Measurements from ENCODE around the gene WHRN. TPM values are rescaled to one million over a fixed set of nuclear protein-coding genes. Genes with fewer than 3 reads are reported as not detected.

Gene WHRN
- total RNA-seq, 4 donors from 2014 or later: 5.4 to 23.6 (median 8.5) TPM

DNA sequence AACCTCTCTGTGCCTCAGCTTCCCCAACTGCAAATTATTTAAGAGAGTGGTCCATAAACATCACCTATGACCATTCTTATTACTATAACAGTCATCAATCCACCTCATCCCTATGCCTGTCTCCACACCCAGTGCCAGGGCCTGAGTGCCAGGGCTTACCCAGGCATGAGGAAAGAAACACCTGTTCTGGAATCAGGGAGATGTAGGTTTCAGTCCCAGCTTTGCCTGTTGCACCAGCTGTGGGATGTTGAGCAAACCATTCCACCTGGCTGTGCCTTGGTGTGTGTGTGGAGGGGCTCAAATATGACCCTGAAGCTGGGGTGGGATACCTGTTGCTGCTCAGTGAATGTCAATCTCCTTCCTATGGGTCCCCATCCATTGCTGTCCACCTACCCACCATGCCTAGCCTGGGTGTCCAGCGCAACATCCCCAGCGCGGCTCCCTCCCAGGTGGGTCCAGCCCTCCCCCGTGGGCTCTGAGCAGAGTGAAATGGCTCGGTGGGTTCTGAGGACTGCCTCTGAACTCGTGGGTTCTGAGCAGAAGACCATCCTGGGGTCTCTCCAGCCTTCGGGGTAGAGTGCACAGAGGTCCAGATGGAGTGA, 133.8 kb downstream of the WHRN start:
- TF ChIP-seq POLR2A (IDR thresholded peaks at IDR 0.05) (no peak), POLR2AphosphoS5 (IDR thresholded peaks at IDR 0.05) (no peak), EP300 (IDR thresholded peaks at IDR 0.05; ENCODE audit: low read depth) (no peak)

DNA sequence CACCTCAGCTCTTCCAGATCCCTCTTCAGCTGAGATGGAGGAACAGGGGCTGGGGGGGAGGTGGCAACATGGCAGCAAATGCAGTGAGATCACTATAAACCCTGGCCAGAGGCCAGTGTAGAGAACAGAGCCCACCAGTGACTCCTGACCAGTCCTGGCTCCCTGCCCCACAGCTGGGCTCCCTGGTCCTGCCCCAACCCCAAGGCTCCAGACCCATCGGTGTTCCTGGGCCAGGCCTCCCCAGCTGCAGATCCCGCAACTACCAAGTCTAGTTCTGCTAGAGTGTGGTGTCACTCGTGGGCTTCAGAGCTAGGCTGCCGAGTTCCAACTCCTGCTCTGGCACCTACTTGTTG, 134.3 kb downstream of the WHRN start:
- 85% methylated on average over 4 of the region's 4 CpGs; no CpG with 5 or more reads in 1 of the 2 donors for WGBS, 2 donors (ENCODE audit: low coverage in 1 of 2)
- no peak for DNase-seq
- in situ Hi-C loops (cut with MboI; ENCODE audit: low pct_ligation_motif_present in 1 of 4, low pct_unique_long_range_greater_than_20kb in 1 of 4, low sequenced_read_pairs in 3 of 4): no loop called here

More for the DNA sequence above, 133.8 kb downstream of the WHRN start:
- no peaks in the 10 kb centered on the region for H3K27me3 ChIP-seq
- WGBS, 2 donors (ENCODE audit: low coverage in 1 of 2): 89% methylated on average over 7 of the region's 7 CpGs; no CpG with 5 or more reads in 1 of the 2 donors
- H3K4me1 ChIP-seq: peaks cover 5 to 53% (median 13%) of the 10 kb centered on the region in 4 donors
- H3K36me3 ChIP-seq: peaks cover 0 to 2% (median 0%) of the 10 kb centered on the region in 4 donors
- intact Hi-C loops (cut with DNase I; ENCODE audit: low total_unique reads) (no loop called here), in situ Hi-C loops (cut with MboI; ENCODE audit: low pct_ligation_motif_present in 1 of 4, low pct_unique_long_range_greater_than_20kb in 1 of 4, low sequenced_read_pairs in 3 of 4) (no loop called here)
- DNase-seq: no peak
- H3K9me3 ChIP-seq: no peaks in the 10 kb centered on the region
- peak overlapping the region; percentile 60 to 80 (median 76) for H3K27ac ChIP-seq
- no peak overlapping the region for H3K4me3 ChIP-seq

DNA sequence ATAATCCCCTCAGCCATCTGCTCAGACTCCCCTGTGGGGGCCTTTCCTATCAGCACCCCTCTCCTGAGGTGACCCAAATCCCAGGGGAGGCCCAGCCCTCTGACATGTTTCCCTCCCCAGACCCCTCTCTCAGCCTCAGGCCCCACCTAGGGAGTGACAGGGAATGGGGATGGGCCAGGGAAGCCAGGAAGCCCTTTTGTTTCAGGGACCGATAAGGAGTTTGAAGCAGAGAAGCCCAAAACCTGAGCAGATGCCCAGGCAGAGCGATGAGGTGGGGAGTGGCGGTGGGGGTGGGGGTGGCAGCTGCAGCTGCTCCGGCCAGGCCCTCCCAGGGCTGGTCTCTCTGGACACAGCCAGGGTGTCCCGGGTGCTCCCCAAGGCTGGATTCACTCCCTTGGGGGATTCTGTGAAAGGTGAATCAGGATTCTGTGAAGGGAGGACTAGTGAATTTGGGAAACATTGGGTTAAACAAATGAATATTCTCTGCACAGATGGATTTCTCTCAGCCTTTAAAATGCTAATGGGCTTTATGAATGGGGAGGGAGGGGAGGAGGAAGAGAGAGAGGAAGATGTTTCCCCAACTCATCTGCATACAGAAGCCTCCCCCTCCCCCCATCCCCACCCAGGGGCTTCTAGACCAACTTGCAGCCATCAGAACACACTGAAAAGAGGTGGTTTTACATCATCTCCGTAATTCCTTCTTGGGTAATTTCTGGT, 134.9 kb downstream of the WHRN start:
- H3K27ac ChIP-seq: peak overlapping the region; percentile 60 to 80 (median 76)

More for the DNA sequence above, 134.3 kb downstream of the WHRN start:
- intact Hi-C loops (cut with DNase I; ENCODE audit: low total_unique reads): no loop called here
- Histone ChIP-seq H3K4me3 (no peak overlapping the region), H3K27me3 (no peaks in the 10 kb centered on the region), H3K4me1 (peaks cover 5 to 58% (median 18%) of the 10 kb centered on the region in 4 donors), H3K27ac (peak overlapping the region; percentile 60 to 80 (median 76)), H3K36me3 (no peaks in the 10 kb centered on the region), H3K9me3 (no peaks in the 10 kb centered on the region)
- TF ChIP-seq POLR2A (IDR thresholded peaks at IDR 0.05): no peak
- TF ChIP-seq, protein P1, sequence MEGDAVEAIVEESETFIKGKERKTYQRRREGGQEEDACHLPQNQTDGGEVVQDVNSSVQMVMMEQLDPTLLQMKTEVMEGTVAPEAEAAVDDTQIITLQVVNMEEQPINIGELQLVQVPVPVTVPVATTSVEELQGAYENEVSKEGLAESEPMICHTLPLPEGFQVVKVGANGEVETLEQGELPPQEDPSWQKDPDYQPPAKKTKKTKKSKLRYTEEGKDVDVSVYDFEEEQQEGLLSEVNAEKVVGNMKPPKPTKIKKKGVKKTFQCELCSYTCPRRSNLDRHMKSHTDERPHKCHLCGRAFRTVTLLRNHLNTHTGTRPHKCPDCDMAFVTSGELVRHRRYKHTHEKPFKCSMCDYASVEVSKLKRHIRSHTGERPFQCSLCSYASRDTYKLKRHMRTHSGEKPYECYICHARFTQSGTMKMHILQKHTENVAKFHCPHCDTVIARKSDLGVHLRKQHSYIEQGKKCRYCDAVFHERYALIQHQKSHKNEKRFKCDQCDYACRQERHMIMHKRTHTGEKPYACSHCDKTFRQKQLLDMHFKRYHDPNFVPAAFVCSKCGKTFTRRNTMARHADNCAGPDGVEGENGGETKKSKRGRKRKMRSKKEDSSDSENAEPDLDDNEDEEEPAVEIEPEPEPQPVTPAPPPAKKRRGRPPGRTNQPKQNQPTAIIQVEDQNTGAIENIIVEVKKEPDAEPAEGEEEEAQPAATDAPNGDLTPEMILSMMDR (IDR thresholded peaks at IDR 0.05): no peak
- TF ChIP-seq POLR2AphosphoS5 (IDR thresholded peaks at IDR 0.05): no peak
- no peak for TF ChIP-seq EP300 (IDR thresholded peaks at IDR 0.05; ENCODE audit: low read depth)

DNA sequence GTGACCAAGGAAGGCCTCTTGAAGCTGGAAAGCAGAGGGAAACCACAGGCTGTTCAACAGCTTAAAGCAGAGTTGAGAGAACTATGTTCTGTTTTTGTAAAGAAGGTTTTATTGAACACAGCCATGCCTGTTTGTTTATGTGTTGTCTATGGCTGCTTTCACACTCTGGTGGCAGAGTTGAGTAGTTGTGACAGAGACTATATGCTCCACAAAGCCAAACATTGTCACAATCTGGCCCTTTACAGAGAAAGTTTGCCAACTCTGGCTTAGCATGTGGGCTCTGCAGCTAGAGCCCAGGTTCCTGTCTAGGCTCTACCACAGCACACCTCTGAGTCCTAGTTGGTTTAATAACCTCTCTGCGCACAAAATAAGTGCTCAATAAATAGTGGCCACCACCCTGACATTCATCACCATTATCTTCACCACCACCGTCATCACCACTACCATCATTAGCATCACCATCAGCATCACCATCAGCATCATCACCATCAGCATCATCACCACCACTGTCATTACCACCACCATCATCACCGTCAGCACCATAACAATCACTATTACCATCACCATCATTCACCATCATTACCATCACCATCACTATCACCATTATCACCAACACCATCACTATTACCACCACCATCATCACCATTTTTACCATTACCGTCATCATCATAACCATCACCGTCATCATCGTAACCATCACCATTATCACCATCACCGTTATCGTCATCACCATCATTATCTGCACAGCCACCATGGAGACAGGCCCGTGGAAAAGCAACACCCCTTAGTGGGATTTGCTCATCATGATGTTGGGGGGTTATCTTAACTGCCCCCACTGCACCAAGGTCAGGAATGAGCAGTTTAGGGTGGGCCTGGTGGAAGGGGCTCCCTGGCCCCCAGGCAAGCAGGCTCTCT, 135.8 kb downstream of the WHRN start:
- TF ChIP-seq, protein P1 (IDR thresholded peaks at IDR 0.05): no peak
- TF ChIP-seq EP300 (IDR thresholded peaks at IDR 0.05; ENCODE audit: low read depth): no peak
- Histone ChIP-seq H3K9me3 (no peaks in the 10 kb centered on the region), H3K4me3 (no peak overlapping the region), H3K4me1 (peaks cover 8 to 68% (median 19%) of the 10 kb centered on the region in 4 donors), H3K27ac (peak overlapping the region in 1 of 4 donors; percentile 80), H3K36me3 (peaks cover 0 to 7% (median 0%) of the 10 kb centered on the region in 4 donors), H3K27me3 (no peaks in the 10 kb centered on the region)
- intact Hi-C loops (cut with DNase I; ENCODE audit: low total_unique reads) (no loop called here), in situ Hi-C loops (cut with MboI; ENCODE audit: low pct_ligation_motif_present in 1 of 4, low pct_unique_long_range_greater_than_20kb in 1 of 4, low sequenced_read_pairs in 3 of 4) (no loop called here)
- 82 to 95% methylated on average over 9 of the region's 9 CpGs for WGBS, 2 donors (ENCODE audit: low coverage in 1 of 2)
- no peak for DNase-seq

More for the DNA sequence above, 134.9 kb downstream of the WHRN start:
- in situ Hi-C loops (cut with MboI; ENCODE audit: low pct_ligation_motif_present in 1 of 4, low pct_unique_long_range_greater_than_20kb in 1 of 4, low sequenced_read_pairs in 3 of 4): no loop called here
- Histone ChIP-seq H3K9me3 (no peaks in the 10 kb centered on the region), H3K36me3 (no peaks in the 10 kb centered on the region), H3K4me3 (no peak overlapping the region), H3K4me1 (peaks cover 5 to 62% (median 19%) of the 10 kb centered on the region in 4 donors), H3K27me3 (no peaks in the 10 kb centered on the region)
- no peak for DNase-seq
- intact Hi-C loops (cut with DNase I; ENCODE audit: low total_unique reads): no loop called here
- no peak for TF ChIP-seq POLR2A (IDR thresholded peaks at IDR 0.05)
- no peak for TF ChIP-seq EP300 (IDR thresholded peaks at IDR 0.05; ENCODE audit: low read depth)
- TF ChIP-seq, protein P1 (IDR thresholded peaks at IDR 0.05): no peak
- no peak for TF ChIP-seq POLR2AphosphoS5 (IDR thresholded peaks at IDR 0.05)
- 81 to 83% methylated on average over 1 to 6 of the region's 6 CpGs for WGBS, 2 donors (ENCODE audit: low coverage in 1 of 2)

Data from transverse colon (tissue), 4 donors.